Stimulated activated CD8-positive, alpha-beta memory T cell treated with anti-CD3 and anti-CD28 coated beads, Interleukin-4, amount 100 ng/mL, for 24 hours (primary cell): ENCODE data around the gene TXNL4A.

Experiments
- DNase-seq: peaks from one replicate; pipeline ENCODE4 v3.0.0-alpha.2; 2020; ENCODE audit warnings: low read depth

TXNL4A gene

DNA sequence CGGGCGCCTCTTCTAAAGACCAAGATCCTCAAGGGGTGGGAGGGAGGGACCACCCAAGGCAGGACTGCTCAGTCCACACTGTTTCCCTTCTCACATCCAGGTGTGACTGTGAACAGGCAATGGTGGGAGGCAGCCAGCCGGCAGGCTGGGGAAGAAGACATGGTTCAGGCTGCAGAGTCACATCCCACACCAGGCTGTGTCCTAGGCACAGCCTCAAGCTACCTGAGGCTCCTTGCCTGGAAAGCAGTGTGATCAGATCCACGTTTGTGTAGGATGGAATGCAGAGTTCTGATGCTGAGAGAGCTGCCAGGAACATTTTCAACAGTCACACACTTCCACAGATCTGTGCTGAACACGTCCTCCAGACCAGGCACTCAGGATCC lies 53.3 kb downstream of the TXNL4A start:
- no peak for DNase-seq

DNA sequence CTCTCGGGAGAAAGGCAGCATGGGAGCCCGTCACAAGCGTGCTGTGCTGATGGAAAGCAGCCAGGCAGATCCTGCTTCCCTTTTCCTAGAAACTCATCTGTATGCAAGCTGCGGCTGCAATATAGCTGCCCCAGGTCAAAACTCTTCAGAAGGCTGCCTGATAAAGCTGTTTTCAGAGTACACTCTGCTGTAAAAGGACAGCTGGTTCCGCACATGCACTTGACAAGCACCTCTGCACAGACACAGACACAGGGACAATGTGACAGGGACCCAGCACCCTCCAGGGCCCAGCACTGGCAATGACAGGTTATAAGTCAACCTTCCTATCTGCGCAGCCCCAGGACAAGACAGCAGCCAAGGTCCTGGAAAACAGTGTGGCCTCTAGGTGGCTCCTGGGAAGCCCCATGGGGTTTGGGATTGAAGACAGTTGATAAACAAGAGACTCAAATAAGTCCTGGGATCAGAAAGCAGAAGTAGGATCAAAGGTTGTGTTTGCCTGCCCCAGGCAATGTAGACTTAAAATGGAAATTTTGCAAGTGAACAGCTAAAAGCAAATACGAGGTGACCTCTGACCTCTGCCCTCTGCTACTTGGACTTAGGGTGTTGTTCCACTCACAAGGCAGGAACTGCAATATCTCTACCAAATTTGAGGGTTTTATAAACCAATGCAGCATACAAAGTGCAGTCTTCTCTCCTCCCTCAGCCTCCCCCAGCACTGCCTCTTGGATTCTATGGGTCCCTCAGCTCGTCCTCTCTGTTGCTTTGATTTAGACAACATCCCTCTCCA lies 53.9 kb downstream of the TXNL4A start:
- no peak for DNase-seq

DNA sequence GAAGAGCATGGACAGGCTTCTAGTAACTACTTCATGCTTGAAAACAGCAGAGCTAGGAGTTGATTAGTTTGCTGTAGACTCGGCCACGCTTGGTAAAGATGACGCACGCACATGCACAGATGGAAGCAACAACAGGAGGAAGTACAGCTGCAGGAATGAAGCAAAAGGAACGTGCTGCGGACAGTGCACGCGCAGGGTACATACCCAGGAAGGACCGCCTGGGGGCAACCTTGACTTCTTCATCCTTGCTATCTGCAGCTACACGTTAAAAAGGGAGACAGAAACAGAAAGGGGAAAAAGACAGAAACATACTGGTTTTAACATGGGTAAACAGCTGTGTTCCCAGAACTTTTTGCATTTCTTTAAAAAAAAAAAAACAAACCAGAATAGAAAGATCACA lies 54.6 kb downstream of the TXNL4A start:
- no peak for DNase-seq

DNA sequence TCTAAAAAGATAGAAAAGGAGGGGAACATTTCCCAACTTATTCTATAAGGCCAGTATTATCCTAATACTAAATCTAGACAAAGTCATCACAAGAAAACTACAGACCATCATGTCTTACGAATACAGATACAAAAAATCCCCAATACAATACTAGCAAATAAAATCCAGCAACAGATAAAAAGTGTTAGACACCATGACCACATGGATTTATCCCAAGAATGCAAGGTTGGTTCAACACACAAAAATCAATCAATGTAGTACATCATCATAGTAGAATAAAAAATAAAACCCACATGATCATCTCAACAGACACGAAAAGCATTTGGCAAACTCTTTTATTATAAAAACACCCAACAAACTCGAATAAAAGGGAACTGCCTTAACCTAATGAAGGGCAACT lies 55.5 kb downstream of the TXNL4A start:
- no peak for DNase-seq

- DNase-seq, result no peak
Measured at GRCh38 chr18:79931475-79931874, 56.9 kb downstream of the TXNL4A start.

GRCh38 chr18:79930020-79930642 lies 58.2 kb downstream of the TXNL4A start:
- DNase-seq, result no peak

DNA sequence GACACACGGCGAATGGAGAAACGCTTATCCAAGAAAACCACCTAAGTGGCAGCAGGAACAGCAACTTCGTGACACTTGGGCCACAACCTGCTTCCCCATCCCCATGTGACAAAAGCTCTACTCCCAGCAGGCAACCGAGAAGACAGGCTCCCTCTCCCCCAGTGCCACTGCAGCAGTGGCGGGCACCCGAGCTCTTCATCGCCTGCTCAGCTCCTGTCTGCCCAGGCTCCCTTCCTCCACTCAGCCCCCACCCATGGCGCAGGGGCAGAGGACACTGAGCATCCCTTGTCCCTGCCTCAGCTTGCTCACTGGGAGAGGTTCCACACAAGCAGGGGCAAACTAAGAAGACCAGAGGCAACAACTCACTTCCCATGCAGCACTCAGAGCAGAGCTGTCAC lies 59.8 kb downstream of the TXNL4A start:
- no peak for DNase-seq

GRCh38 chr18:79927607-79928562 lies 60.5 kb downstream of the TXNL4A start:
- DNase-seq, result no peak

DNA sequence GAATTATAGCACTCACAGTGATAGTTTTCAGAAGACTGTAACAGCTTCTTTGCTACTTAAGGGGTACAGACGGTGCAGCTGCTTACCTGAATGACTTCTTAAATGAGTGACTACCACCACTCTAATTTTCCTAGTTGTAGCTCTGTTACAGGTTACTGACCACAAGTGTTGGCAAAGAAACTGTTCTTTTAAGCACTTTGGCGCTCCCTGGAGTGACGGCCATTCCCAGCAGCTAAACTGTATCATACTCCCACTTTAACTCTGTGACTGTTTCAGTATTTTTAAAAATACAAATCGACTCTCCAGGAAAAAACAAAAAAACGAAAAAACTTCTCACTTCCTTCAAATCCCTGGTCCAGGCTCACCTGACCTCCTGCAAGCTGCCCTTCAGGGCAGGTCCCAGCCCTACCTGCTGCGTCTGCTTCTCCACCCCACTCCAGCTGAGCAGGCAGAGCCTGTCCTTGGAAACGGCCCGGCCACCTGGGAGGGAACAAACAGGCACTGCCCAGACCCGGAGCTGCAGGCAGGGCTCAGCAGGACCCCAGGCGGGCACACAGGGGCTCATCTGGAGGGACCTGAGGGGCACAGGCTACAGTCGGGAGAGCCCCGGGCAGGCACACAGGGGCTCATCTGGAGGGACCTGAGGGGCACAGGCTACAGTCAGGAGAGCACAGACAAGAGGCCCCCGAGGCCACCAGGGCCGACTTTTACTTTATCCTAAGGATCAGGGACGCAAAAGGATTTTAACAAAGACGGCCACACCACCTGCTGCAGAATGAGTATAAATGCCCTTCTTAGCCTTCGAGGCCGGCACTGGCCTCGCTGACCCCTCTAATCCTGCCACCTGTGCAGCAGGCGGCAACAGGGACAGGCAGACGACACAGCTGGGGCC lies 61.4 kb downstream of the TXNL4A start:
- no peak for DNase-seq

- no peak for DNase-seq
Measured at GRCh38 chr18:79926306-79926705, 62.1 kb downstream of the TXNL4A start.

- DNase-seq, result no peak
Measured at GRCh38 chr18:79924814-79925731, 63.3 kb downstream of the TXNL4A start.

GRCh38 chr18:79923896-79924585 lies 64.3 kb downstream of the TXNL4A start:
- DNase-seq, result no peak

DNA sequence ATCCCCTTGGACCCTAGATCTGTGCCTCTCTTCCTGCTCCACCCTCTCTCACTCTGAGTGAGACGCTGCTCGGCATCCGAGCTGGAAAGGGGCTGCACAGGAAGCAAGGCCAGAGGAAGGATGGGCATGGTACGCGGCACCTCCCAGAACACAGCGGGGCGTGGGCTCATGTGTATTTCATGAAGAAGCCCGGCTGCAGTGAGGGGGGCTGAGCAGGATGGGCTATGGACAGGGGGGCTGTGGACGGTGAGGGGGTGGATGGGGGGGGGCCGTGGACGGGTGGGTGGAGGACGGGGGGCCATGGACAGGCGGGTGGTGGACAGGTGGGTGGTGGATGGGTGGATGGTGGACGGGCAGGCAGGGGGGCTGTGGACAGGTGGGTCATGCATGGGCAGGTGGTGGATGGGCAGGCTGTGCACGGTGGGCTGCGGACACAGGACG lies 65.4 kb downstream of the TXNL4A start:
- DNase-seq, result no peak

GRCh38 chr18:79921984-79922965 lies 66.1 kb downstream of the TXNL4A start:
- no peak for DNase-seq
